ENCODE data around the gene ALKBH8. TPM values are rescaled to one million over a fixed set of nuclear protein-coding genes. Genes with fewer than 3 reads are reported as not detected.

Gene ALKBH8
- total and polyA plus RNA-seq, 4 donors: 2.5 to 4.7 (median 3.0) TPM

- H3K9me3 ChIP-seq (ENCODE audit: control insufficient read depth in 4 of 4, low read length in 3 of 4): no peaks in the 10 kb centered on the region
- 57% methylated on average over 6 of the region's 6 CpGs for WGBS
- no peak overlapping the region for H3K9ac ChIP-seq (ENCODE audit: low read depth in 1 of 2, low read length in 2 of 2)
- H3K4me3 ChIP-seq (ENCODE audit: low read depth in 1 of 3, low read length in 3 of 3): no peak overlapping the region
- no peaks in the 10 kb centered on the region for H3K36me3 ChIP-seq (ENCODE audit: control insufficient read depth in 4 of 4, insufficient read depth in 3 of 4, low read depth in 1 of 4, low read length in 3 of 4)
- DNase-seq (ENCODE audit: low spot score): no peak
- no peak overlapping the region for H3K27ac ChIP-seq (ENCODE audit: low read depth in 1 of 2, low read length in 2 of 2)
- peak; percentile 86 to 88 for TF ChIP-seq RAD21 (IDR thresholded peaks at IDR 0.05)
- peak; percentile 67 for TF ChIP-seq CTCF (IDR thresholded peaks at IDR 0.05; ENCODE audit: low read depth, low read length, missing input control)
- no peak for TF ChIP-seq EGR1 (IDR thresholded peaks at IDR 0.05; ENCODE audit: low read depth in 2 of 2)
- peak in 1 of 2 donors; percentile 17 for TF ChIP-seq HNF4A (conservative IDR thresholded peaks at IDR 0.05)
- no peaks in the 10 kb centered on the region for H3K27me3 ChIP-seq (ENCODE audit: control insufficient read depth in 4 of 4, insufficient read depth in 4 of 4, low read length in 3 of 4)
- H3K4me1 ChIP-seq (ENCODE audit: control insufficient read depth in 4 of 4, insufficient read depth in 4 of 4, low read length in 3 of 4): no peaks in the 10 kb centered on the region
Observed at GRCh38 chr11:107598225-107599139, 32.9 kb upstream of the ALKBH8 start.

- no peak for TF ChIP-seq FOXA2 (IDR thresholded peaks at IDR 0.05)
- no peak for TF ChIP-seq JUND (IDR thresholded peaks at IDR 0.05)
- TF ChIP-seq YY1 (IDR thresholded peaks at IDR 0.05): no peak
- TF ChIP-seq HNF4G (IDR thresholded peaks at IDR 0.05): no peak
- TF ChIP-seq SP1 (IDR thresholded peaks at IDR 0.05): no peak
- TF ChIP-seq EGR1 (IDR thresholded peaks at IDR 0.05; ENCODE audit: low read depth in 2 of 2): no peak
- TF ChIP-seq ZBTB33 (IDR thresholded peaks at IDR 0.05): no peak
- no peak for TF ChIP-seq MAX (IDR thresholded peaks at IDR 0.05)
- no peak for TF ChIP-seq TAF1 (conservative IDR thresholded peaks at IDR 0.05)
- no peak for TF ChIP-seq RXRA (IDR thresholded peaks at IDR 0.05)
- no peak for TF ChIP-seq ATF3 (IDR thresholded peaks at IDR 0.05)
- TF ChIP-seq RAD21 (IDR thresholded peaks at IDR 0.05): no peak
- no peak for TF ChIP-seq CTCF (IDR thresholded peaks at IDR 0.05; ENCODE audit: low read depth, low read length, missing input control)
- no peak for TF ChIP-seq FOXA1 (IDR thresholded peaks at IDR 0.05)
- no peak for TF ChIP-seq NR2F2 (IDR thresholded peaks at IDR 0.05)
- no peak for TF ChIP-seq GABPA (IDR thresholded peaks at IDR 0.05 in 1 of 2, conservative IDR thresholded peaks at IDR 0.05 in 1 of 2)
- no peak for TF ChIP-seq HNF4A (conservative IDR thresholded peaks at IDR 0.05)
- TF ChIP-seq REST (IDR thresholded peaks at IDR 0.05): no peak
- Histone ChIP-seq H3K9me3 (ENCODE audit: control insufficient read depth in 4 of 4, low read length in 3 of 4) (no peaks in the 10 kb centered on the region), H3K36me3 (ENCODE audit: control insufficient read depth in 4 of 4, insufficient read depth in 3 of 4, low read depth in 1 of 4, low read length in 3 of 4) (no peaks in the 10 kb centered on the region), H3K9ac (ENCODE audit: low read depth in 1 of 2, low read length in 2 of 2) (no peak overlapping the region), H3K4me3 (ENCODE audit: low read depth in 1 of 3, low read length in 3 of 3) (no peak overlapping the region), H3K4me1 (ENCODE audit: control insufficient read depth in 4 of 4, insufficient read depth in 4 of 4, low read length in 3 of 4) (peaks cover 10 to 22% (median 17%) of the 10 kb centered on the region in 4 donors), H3K27me3 (ENCODE audit: control insufficient read depth in 4 of 4, insufficient read depth in 4 of 4, low read length in 3 of 4) (peaks cover 0 to 4% (median 0%) of the 10 kb centered on the region in 4 donors), H3K27ac (ENCODE audit: low read depth in 1 of 2, low read length in 2 of 2) (no peak overlapping the region)
- 43% methylated on average over 2 of the region's 2 CpGs for WGBS
- no peak for DNase-seq (ENCODE audit: low spot score)
Observed at GRCh38 chr11:107594736-107595135, 29.2 kb upstream of the ALKBH8 start.
